ENCODE results near the gene COBLL1.

The COBLL1 gene

DNA sequence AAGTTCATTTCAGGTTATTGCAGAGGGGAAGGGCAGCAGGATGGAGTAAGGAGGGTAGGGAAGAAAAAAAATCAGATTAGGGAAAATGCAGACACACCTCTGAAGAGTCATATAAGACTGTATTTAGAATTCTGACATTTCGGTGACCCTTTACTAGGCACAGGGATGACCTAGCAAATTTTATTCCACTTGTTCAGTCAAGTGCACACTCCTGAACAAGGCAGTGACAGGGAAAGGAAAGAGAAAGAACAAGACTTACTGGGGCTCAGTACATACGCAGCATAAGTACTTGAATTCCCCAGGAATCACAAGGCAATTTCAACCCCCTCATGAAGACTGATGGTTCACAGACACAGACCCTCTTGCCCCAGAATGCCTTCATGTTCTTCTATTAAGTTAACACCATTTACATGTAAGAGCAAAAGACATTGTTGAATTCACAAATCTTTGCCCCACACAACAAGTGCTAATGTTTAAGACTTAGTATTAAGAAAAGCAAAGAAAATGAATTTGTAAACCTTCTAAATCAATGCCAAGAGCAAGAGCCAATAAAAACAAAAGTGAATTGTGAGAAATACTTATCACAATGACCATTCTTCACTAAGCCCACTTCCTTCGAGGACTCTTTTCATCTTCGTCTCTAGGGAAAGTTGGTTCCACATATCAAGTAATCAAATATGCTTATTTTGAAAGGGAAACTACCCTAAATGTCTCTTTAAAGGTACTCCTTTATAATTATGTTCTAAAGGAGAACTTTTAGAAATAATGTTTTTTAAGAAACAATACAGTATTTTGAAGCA is 47.0 kb downstream of the COBLL1 start:
- H3K4me3 ChIP-seq (ENCODE audit: low read length), result no peak overlapping the region
- no peak for TF ChIP-seq ZNF274 (IDR thresholded peaks at IDR 0.05; ENCODE audit: low read depth, low read length)

DNA sequence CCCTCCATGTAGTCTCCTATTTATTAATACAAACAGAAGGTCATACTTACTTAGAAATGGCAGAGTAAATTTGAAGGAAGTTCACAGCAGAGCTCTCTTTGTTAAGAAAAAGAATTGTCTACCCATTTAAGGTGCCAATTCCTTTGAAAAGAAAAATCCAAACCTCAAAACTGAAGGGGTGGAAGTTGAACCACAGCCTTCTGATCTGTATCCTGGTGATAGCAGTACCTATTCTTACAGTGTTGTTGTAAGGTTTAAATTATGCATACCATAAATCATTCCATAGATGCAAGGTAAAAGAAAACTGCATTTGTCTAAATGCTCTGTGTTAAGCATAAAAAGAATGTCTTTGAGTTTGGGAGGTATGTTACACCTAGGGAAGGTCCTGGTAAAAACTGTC is 47.6 kb downstream of the COBLL1 start:
- no peak overlapping the region for H3K4me3 ChIP-seq (ENCODE audit: low read length)
- TF ChIP-seq ZNF274 (IDR thresholded peaks at IDR 0.05; ENCODE audit: low read depth, low read length), result no peak

DNA sequence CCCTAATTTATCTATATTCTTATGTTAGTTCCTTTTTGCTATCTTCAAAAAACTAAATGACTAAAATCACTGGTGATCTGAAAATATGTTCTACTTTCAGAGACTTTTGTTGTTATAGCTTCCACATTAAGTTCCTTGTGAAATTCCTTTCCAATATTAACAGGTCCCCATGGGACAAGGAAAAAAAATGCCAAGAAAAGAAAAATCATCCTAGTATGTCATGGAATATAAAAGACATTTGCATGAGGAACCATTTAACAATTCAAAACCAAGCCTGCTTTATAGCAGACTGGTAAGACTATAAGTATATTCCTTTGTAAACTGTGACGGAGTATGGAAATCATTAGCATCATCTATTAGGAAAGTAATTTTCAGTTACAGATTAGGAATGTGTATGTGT is 48.1 kb downstream of the COBLL1 start:
- H3K4me3 ChIP-seq (ENCODE audit: low read length), result no peak overlapping the region
- TF ChIP-seq ZNF274 (IDR thresholded peaks at IDR 0.05; ENCODE audit: low read depth, low read length), result no peak

DNA sequence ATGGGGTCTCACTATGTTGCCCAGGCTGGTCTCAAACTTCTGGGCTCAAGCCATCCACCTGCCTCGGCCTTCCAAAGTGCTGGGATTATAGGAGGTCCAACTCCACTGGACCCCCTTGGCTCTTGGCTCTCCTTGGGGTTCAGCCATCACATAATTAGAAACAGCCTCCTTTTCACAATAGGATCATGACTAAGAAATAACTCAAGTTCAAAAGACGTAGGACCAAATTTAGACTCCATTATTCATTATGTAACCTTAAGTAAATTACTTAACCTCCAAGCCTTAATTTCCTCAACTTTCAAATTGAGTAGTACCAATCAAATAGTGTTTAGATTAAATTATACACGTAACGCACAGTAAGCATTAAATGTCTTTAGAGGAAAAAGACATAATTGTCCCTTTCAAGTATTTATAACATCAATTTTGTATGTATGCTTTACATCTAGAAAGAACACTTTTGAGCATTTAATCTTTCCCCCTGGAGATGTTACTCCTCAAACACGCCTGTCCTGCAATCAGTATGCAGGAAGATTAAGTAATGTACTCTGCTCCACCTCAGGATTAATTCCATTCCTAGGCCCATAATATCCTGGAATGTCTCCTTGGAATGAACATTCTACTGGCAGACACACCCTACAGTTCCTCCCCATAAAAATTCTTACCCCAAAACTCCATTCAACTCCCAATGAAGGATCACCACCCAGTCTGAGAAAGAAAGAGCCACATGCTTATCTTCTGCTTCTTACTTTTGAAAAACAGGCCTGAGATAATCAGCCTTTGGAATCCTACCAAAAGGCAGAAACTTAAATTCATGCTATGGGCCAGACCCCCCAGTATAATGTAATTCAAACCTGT is 49.1 kb downstream of the COBLL1 start:
- no peak for TF ChIP-seq ZNF274 (IDR thresholded peaks at IDR 0.05; ENCODE audit: low read depth, low read length)
- H3K4me3 ChIP-seq (ENCODE audit: low read length), result no peak overlapping the region

DNA sequence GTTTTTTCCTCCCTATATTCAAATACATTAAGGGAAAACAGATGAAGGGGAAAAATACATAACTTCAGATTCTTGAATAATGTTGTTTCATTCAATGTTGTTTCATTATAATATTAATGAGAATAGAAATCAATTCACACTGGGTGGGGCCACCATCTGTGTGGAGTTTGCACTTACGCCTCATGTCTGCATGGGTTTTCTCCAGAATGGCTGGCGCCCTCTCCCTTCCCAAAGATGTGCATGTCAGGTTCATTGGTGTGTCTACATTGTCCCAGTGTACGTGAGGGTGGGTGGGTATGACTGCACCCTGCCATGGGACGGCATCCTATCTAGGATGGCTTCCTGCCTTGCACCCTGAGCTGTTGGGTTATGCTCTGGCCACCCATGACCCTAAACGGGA is 51.7 kb downstream of the COBLL1 start:
- no peak overlapping the region for H3K4me3 ChIP-seq (ENCODE audit: low read length)
- TF ChIP-seq ZNF274 (IDR thresholded peaks at IDR 0.05; ENCODE audit: low read depth, low read length), result no peak

DNA sequence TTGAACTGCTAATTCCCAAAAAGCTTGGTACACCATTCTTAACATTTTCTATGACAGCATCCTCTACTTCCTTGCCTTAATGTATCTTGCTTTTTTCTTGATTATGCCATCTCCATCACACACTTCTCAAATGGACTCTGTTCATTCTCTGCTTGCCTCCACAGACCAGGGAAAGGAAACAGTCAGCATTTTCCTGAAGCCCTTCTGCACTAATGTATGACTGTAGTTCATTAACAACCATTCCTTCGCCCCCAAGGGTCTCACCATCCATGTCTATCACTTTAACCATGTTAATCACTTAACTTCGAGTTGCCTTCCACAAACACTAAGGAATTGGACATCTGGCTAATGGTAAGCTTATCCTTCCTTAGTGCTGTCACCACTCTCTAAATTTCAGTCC is 54.8 kb downstream of the COBLL1 start:
- H3K4me3 ChIP-seq (ENCODE audit: low read length), result no peak overlapping the region
- no peak for TF ChIP-seq ZNF274 (IDR thresholded peaks at IDR 0.05; ENCODE audit: low read depth, low read length)

DNA sequence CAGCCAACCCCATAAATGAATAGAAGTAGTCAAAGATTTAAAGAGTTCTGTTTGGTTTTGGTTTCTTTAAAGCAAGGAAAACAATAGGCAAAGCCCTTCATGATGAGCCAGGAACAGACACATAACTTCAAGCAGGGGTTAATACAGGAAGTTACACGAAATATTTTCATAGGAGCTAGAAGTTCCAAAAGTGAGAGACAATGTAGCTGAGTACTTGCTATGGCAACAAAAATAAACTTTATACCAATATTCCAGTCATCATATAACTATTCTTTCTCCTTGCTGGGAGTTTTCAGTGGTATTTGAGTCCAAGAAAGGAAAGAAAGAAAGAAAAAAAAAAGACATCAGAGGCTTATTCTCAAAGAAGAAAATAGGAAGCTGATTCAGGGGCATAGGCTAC is 56.2 kb downstream of the COBLL1 start:
- no peak for TF ChIP-seq ZNF274 (IDR thresholded peaks at IDR 0.05; ENCODE audit: low read depth, low read length)
- no peak overlapping the region for H3K4me3 ChIP-seq (ENCODE audit: low read length)

DNA sequence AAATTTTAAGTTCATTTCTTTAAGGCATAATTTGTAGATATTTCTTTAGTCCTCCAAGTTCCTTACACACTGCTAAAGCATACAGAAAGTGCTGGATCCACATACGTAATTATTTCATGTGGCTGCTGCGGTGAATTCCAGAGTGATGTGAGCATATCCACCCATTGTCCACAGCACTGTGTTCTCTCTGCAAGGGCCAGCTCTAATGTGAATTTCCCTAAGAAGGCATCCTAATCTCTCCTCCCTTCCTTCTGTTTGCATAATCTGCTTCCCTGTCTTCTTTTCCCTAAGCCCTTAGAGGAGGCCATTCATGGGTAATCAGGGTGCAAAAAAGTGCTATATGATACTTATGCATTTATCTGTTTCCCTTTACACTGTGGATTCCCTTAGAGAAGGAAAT is 57.2 kb downstream of the COBLL1 start:
- no peak for TF ChIP-seq ZNF274 (IDR thresholded peaks at IDR 0.05; ENCODE audit: low read depth, low read length)
- H3K4me3 ChIP-seq (ENCODE audit: low read length), result no peak overlapping the region

DNA sequence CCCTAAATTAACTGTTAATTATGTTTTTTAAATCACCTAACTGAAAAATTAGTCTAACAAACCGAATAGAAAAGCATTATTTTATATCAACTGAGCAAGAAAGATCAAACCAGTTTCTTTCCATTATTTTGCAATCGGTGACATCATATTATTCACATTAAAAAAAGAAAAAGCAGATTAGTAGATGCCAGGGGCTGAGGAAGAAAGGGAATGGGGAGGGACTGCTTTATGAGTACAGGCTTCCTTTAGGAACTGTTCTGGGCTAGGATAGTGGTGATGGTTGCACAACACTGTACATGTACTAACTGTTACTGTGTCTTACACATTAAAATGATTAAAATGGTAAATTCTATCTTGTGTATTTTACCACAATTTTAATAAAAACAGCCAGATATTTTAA is 59.3 kb downstream of the COBLL1 start:
- TF ChIP-seq ZNF274 (IDR thresholded peaks at IDR 0.05; ENCODE audit: low read depth, low read length), result no peak
- no peak overlapping the region for H3K4me3 ChIP-seq (ENCODE audit: low read length)

DNA sequence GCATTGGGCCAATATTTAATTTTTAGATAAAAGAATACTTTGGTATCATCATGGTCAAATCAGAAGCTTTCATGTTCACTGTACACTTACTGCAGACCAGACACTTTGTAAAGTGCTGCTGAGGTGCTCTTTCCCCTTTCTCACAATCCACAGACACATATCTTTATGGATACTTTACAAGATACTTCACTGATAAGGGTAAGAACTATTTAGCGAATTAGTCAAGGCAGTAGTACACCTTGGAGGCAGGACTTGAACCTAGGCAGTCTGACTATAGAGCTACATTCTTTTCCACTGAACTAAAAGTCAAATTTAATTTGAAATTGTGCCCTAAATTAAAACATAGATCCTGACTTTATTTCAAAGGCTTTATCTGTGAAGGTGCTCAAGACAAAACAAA is 60.2 kb downstream of the COBLL1 start:
- TF ChIP-seq ZNF274 (IDR thresholded peaks at IDR 0.05; ENCODE audit: low read depth, low read length), result no peak
- H3K4me3 ChIP-seq (ENCODE audit: low read length), result no peak overlapping the region

DNA sequence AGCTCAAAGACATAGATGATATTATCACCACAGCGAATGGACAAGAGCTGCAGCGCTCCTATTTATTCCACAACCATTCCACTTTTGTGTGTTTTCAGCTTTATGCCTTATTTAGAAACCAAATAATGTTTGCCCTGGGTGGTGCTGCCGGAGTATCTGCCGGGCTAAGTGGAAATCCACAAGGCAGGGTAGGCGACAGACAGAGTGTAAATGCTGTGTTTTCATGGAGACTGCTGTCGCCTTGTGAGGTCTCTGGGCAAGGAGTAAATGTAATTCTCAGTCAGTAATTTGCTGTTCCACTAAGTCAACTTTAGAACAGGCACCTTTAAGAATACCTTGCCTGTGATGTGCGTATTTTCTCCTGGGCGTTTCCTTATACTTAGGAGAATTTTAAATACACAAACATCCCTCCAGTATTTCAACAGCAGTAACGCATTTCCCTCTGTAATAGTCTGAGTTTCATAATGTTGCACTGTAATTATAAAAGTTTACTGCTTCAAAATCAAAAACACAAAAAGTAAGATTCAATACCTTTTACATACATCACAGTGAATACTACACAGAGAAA is 60.9 kb downstream of the COBLL1 start:
- H3K4me3 ChIP-seq (ENCODE audit: low read length), result no peak overlapping the region
- TF ChIP-seq ZNF274 (IDR thresholded peaks at IDR 0.05; ENCODE audit: low read depth, low read length), result no peak

DNA sequence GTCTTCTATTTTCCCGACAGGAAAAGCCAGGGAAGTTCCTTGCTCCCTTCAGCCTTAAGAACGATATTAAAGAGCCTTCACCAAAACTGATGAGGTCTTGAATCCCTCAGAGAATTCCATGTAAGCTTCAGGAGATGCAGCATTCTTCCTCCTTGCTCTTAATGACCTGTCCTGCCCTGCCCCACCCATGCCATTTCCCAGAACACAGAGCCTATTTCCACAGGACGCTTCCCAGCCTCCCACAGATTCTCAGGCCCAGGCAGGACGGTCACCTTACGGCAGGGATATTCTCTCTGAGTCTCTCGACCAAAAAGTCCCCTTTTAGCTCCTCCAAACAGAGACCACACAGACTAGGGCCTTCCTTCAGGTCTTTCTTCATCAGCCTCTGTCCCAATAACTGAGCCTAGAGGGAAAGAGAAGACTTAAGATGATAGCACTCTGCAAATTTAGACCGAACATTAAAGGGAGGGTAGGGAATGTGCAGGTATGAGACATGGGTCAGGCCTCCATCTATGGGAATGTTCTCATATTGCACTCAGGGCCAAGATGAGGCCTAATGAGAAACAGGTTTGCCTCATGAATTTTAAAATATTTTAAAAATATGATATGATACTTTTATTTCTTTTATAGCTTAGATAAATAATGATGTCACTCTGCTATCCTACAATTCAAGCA is 62.1 kb downstream of the COBLL1 start:
- TF ChIP-seq ZNF274 (IDR thresholded peaks at IDR 0.05; ENCODE audit: low read depth, low read length), result no peak
- no peak overlapping the region for H3K4me3 ChIP-seq (ENCODE audit: low read length)

DNA sequence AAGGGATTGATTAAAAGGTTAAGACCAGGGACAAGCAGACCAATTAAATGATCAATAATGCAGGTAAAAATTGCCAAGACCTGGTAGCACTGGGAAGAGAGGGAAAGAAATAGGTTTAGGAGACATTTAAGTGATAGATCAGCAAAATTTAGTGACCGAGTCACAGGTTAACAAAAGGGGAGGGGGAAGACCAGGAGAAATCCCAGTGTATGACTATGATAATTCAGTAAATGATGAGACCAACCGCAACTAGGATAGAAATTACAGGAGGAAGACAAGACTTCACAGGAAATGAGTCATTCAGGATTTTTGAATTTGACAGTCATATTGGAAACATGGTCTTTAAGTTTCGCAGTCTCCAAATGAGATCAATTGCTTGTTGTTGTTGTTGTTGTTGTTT is 62.9 kb downstream of the COBLL1 start:
- no peak for TF ChIP-seq ZNF274 (IDR thresholded peaks at IDR 0.05; ENCODE audit: low read depth, low read length)
- H3K4me3 ChIP-seq (ENCODE audit: low read length), result no peak overlapping the region

DNA sequence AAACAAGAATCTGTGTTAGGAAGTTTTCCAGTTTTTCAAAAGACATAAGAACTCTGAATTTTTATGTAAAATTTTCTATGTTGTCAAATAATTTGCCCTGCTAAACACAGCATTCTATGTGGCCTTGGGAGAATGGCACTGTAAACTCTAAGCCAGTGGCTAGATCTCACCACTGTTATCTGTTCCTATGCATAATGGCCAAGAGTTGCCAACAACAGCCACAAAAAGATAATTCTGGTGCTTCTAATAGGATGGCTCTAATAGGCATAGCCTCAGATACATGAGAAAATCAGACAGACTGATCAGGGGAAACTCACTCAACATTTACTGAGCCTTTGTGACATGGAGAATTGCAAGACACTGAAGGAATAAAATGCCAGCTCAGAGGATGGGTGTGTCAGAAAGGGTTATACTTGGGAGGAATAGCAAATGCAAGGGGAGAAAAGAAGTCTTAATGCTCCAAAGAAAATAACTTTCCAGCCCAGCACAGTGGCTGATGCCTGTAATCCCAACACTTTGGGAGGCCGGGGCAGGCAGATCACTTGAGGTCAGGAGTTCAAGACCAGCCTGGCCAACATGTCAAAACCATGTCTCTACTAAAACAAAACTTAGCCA is 63.7 kb downstream of the COBLL1 start:
- no peak overlapping the region for H3K4me3 ChIP-seq (ENCODE audit: low read length)
- TF ChIP-seq ZNF274 (IDR thresholded peaks at IDR 0.05; ENCODE audit: low read depth, low read length), result no peak

Data from GM08714 (cell line).